ENCODE measurements around the gene EDAR.

The EDAR gene

DNA sequence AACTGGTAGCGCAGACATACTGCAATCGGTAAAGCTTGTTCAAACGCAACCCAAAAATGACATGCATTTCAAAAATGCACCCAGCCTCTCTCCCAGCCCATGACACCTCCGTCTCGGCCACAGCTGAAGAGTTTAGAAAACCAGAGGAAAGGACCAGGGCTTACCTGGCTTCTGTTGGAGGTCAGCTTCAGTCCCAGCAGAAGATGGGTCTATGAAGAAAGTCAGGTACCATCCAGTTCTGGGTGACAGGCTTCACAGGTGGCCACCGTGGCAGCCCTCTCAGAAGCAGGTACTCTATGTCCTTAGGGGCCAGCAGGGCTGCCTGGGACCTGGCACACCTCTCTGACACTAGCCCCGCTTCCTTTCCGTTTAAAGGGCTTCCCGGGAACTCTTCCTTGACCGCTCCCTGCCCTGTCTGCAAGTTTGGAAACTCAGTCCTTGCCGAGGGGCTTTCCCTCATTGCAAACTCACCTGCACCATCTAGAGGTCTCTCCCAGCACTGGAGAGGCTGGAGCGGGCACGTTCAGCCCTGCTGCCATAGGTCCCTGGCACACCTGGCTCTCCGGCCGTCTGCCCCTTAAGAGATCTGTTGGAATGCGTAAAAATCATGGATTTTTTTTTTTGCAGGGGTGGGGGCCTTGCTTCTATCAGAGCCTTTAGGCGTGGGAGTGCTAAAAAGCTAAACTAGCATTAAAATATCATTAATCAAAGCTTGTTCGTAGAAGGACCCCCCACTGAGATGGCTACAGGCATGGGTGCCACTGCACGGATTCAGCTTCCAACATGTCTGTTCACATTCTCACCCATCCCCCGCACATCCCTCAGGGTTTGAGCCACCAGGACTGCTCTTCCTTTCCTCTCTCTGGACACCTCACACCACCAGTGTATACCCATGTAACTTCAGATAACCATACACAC is at the start of gene EDAR:
EDAR (minus strand) TSS at position 425 of the 918 bp plus-strand sequence. CDS start 58,206 bp downstream, outside the sequence.
- DNase-seq (ENCODE audit: low read depth): no peak

- no peak for DNase-seq (ENCODE audit: low read depth)
These were observed 44.2 kb upstream of the EDAR start for GRCh38 chr2:109033171-109033570.

DNA sequence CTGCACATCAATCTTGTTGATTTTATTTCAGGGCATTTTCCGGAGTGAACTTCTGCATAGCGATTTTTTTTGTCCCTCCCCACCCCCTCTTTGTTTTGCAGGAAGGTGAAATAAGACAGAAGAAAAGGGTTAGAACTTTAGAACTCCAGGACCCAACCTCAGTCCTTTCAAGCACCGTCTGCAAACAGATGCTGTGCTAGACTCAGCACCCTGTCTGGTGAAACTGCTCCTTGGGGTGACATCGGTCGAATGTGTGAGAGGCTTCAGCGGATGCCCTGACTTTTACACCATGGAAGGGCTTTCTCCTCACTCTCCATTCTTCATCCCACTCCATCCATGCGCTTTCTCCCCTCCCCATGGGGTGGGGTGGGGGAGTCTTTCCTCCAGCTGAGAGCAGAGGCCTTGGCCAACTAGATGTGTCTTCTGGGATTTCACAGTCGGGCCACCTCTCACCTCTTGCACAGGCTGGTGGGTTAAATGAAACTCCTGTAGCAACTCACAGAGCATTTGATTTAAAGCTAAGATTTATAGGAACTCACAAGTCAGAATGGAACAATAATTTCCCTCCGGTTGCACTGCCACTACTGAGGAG is 43.3 kb upstream of the EDAR start:
- no peak for DNase-seq (ENCODE audit: low read depth)

DNA sequence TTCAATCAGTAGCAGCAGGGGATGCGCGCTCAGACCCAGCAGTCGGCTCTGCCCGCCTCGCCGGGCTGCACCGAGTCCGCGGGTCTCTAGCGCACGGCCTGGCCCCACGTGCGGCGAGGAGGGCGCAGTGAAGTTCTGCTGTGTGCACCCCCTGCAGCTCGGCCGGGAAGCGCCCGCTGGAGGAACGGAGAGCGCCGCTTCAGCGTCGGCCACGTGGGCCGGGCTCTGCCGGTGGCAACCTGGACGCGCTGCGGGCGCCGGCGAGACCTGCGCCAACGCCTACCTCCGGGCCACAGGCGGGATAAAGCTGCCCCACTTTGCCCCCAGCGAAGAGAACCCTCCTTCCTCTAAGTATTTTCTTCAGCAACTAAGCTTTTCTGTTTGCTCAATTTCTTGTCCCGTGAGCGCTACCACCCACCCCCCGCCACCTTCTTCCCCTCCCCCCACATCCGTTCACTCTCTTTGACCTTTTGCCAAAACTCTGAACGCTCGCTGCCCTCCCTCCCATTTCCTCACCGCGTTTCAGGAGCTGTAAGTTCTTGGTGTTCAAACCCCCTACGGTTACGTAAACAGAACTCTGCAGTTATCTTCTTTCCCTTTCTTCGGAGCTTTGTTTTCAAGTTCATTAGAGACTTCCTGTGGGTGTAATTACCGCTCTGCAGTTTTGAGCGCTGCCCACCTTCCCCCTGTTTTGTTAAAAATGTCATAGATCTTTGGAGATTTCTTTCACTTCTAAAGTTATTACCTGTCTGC is 42.6 kb upstream of the EDAR start:
- peak; percentile 37 for DNase-seq (ENCODE audit: low read depth)

DNA sequence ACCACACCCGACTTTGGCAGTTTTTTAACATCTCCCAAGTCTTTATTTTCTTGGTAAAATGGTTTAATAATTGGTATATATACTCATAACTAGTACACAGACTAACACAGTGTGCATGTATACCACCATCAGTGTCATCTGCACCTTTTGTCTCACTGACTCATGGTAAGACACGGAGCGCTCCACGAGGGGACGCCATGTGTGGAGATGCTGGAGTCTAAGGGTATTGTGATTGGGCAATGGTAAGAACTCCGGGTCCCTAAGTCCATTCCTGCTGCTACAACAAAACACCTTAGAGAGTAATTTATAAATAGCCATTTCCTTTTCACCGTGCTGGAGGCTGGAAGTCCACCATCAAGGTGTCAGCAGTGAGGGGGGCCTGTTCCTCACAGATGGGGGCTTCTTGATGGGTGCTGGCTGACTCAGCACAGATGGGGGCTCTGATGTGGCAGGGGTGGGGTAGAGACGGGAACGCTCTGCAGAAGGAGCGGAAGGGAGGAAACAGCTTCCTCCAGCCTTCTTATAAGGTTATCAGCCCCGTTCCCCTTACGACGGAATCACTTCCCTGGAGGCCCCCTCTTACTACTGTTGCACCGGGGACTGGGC is 42.0 kb upstream of the EDAR start:
- DNase-seq (ENCODE audit: low read depth): no peak

DNA sequence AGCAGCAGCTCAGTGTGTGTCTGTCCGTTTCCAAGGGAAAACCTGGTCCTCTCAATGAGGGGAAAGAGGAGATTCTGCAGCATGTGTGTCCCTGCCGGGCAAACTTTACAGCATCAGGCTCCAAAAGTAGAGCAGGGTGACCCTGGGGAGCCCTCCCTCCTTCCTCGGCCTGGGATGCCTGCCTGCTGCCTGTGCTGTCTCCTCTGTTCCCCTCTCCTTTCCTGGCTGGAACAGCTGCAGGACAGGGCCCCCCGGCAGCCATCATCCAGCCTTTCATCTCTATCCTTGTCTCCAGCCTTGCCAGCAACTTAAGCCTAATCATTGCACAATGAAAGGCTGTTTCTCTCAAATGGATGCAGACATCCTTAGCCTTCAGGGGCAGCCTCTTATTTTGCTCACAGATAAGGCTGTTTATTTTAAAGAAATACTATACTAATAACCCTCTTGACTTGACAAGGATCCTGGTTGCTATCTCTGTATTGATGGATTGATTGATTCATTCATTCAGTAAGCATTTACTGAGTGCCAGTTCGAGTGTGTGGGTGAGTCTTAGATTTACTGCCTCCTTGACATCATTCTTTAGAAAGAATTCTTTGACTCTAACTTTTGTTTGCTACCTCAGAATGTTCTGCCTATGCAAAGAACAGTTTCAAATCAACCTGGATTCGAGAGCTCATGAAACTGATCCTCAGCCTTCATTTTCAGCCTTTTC is 40.6 kb upstream of the EDAR start:
- DNase-seq (ENCODE audit: low read depth): no peak

DNA sequence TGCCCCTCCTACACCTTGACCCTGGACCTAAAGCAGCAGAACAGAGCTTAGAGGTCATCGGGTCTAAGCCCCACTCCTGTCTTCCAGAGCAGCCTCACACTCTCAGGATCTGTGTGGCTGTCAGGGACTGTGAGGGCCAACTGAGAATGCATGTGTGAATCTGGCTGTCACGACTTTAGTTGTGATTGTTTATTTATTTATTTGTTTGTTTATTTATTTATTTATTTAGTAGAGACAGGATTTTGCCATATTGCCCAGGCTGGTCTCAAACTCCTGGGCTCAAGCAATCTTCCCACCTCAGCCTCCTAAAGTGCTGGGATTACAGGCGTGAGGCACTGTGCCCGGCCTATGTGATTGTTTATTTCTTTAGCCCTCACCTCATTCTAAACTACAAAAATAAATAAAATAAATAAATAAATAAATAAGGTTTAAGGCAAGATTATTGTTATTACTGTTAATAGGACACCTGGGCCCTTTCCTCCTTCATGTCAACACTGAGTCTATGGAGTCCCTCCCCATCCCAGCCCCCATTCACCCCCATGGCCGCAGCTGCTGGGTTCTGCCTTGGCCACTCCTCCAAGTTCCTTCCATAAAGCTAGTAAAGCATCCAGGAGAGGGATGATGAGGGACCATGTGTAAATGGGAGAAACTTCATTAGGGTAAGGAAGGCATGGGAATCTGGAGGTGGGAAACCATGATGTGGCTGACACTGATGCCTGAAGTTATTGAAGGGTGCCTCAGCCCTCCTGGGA is 39.9 kb upstream of the EDAR start:
- DNase-seq (ENCODE audit: low read depth): no peak

DNA sequence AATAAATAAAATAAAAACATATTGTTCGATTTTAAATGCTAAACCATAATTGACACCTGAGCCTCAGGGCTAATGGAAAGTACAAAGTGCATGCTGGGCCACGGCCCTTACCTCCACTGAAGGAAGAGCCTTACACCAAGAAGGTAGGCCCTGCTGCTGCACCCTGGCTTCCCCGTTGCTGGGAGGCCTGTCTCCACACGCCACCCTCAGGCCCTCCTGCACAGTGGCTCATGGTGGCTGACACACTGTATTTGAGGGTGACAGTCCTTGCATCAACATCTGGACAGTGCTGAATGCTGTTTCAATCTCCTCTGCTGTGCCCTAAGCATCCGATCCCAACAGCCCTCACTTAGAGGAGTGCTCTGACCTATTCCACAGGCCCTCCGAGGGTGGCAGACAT is 39.3 kb upstream of the EDAR start:
- no peak for DNase-seq (ENCODE audit: low read depth)

GRCh38 chr2:109027702-109028101 is 38.7 kb upstream of the EDAR start:
- no peak for DNase-seq (ENCODE audit: low read depth)

DNA sequence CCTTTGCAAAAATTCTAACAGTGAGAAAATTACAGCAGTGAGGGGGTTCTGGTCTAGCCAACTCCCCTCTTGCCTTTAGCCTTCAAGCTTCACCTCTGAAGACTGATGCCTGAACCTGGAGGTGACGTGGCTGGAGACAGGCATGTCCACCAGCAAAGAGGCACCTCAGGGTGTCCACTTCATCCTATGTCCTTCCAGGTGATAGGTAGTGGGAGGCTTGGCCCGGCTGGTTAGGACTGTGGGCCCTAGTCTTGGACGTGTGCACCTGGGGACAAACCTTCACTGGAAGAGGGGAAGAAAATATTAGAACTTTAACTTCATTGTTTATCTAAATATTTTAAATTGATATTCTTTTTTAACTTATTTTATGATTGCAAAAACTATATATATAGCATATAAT is 35.5 kb upstream of the EDAR start:
- no peak for DNase-seq (ENCODE audit: low read depth)

GRCh38 chr2:109021895-109022300 is 32.9 kb upstream of the EDAR start:
- DNase-seq (ENCODE audit: low read depth): no peak

DNA sequence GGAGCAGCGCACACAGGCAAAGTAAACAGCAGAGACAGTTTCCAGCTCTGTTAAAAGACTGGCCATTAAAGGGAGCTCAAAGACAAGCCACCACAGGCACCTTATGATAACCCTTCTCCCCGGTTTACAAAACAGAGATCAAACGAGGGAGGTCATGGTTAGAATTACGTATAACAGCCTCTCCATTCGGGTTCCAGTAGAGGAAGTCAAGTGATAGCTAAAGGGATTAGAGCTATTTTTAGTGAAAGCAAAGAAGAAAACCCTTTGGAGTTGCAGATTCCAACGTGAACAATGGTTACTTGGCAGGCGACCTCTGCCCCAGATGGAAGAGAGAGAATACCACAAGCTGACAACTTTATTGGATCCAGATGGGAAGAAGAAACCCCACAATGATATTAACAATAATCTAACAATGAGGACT is 31.2 kb upstream of the EDAR start:
- no peak for DNase-seq (ENCODE audit: low read depth)

DNA sequence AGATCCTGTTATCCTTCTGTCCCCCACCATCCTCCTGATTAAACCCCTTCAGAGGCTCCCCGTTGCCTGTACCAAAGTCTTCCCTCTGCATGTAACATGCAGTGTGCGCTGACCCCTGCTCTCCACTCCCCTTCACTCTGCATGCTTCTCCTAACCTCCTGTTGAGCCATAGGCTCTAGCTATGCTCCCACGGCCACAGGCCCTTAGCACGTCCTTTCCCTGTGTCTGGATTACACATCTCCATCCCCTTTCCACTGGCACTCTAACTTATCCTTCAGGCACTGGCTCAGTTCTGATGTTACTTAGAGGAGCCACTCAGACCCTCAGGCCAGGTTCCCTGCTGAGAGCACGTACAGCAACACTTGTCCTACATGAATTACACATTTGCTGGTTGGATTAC is 29.4 kb upstream of the EDAR start:
- no peak for DNase-seq (ENCODE audit: low read depth)

GRCh38 chr2:109017017-109017416 is 28.0 kb upstream of the EDAR start:
- DNase-seq (ENCODE audit: low read depth): no peak

DNA sequence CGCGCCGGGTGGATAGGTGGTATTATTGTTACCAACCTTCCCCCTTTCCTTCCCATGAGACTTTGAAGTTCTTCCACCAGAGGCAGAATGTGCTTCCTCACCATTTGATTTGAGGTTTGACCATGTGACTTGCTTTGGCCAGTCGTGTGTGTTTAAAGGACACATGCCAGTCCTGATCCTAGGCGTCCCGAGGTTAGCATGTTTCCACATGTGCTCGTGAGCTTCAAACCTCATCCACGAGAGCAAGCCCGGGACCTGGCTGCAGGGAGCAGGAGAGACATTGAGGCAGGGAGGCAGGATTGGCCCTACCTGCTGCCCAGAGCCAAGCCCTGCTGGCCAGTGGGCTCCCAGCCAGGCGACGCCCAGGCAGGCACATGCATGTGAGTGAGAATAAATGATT is 27.4 kb upstream of the EDAR start:
- no peak for DNase-seq (ENCODE audit: low read depth)

DNA sequence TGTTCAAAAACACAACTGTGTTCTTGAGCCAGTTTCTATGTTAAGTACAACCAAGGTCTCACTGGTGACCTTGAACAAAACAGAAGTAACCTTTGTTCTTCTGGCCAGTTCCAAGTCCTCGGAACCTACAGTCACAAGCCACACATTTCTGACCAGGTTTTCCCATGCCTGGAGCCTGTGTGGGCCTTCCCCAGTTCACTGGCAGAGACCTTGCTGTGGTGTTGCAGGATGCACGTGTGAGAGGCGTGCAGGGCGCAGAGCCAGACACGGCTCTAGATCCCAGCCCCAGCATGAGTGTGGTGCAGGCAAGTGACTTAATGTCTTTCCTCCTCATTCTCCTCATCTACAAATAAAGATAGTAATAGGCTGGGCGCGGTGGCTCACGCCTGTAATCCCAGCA is 25.5 kb upstream of the EDAR start:
- DNase-seq (ENCODE audit: low read depth): no peak

DNA sequence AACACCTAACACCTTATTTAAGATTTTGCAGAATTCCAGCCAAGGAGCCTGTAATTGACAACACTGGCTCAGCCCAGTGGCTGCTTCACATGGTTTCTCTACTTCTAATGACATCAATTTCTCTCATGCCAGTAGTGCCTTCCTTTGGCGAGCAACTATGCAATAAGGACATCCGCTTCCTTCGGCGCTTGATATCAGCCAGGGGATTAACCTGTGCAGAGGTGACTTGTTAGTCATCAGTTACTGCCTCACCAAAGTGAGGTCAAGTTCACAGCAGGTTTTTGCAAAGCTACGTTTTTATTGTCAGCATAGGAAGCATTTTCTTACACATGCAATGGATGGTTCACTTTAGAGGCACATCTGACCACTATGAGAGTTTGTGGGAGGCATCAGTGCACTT is 24.0 kb upstream of the EDAR start:
- DNase-seq (ENCODE audit: low read depth): no peak

DNA sequence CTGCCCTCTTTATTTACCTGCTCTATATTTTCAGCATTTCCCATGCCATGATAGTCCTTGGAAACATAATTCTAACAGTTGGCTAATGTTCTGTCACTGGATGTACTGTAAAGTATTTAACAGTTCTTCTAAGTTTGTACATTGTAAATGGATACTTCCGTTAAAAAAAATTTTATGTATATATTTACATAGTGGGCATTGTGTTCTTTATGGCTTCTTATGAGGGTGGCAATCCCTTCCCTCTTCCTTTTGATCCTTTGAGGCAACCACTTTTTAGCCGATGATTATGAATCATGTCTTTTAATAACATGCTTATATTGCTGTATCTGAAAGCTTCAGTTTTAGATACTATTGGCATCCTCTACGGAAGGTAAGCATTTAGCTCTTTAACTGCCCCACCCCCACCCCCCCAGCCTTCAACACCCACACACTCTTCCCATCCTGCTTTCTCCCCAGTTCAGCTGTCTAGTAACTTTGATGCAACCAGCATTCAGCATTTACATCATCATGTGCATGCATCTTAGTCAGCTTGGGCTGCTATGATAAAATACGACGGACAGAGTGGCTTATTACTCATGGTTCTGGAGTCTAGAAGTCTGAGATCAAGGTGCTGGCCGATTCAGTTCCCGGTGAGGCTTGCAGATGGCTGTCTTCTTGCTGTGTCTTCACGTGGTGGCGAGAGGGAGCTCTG is 21.0 kb upstream of the EDAR start:
- no peak for DNase-seq (ENCODE audit: low read depth)

DNA sequence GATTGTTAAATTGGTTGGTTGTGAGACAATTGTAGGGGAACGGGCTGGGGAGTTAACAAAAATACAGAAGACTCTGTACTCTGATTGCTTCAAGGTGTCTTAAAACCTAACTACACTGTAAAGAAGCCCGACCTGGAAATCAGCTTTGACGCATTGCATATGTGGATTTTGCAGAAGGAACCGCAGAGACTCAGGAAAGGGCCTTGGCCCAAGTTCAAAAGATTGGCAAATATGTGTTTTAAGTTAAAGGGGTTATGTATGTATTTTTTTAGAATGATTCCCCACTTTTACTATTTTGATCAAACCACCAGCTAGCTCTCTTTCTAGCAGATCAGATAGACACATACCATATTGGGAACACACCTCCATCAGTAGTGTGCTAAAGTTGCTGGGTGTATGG is 18.0 kb upstream of the EDAR start:
- DNase-seq (ENCODE audit: low read depth): no peak

GRCh38 chr2:109005686-109006204 is 16.7 kb upstream of the EDAR start:
- no peak for DNase-seq (ENCODE audit: low read depth)

Data from stimulated activated CD8-positive, alpha-beta memory T cell treated with anti-CD3 and anti-CD28 coated beads, Interleukin-4, amount 100 ng/mL, for 24 hours (primary cell).